ENCODE measurements around the gene ATAD3C.
"Not testable (repeated sequence)": the region's sequence is repeated elsewhere in the genome, so short reads cannot be mapped to it uniquely, and the experiment has no call there.

The ATAD3C gene

GRCh38 chr1:1483714-1484113, 34.2 kb downstream of the ATAD3C start:
- peaks cover 24 to 84% of the 10 kb centered on the region in 2 experiments; a peak in 2 of 3 replicates for H3K36me3 ChIP-seq (ENCODE audit: control insufficient read depth in 2 of 2, insufficient read depth in 1 of 2, low read length in 2 of 2)
- H3K4me1 ChIP-seq (ENCODE audit: control insufficient read depth, insufficient read depth, low read length) = no peaks in the 10 kb centered on the region

DNA sequence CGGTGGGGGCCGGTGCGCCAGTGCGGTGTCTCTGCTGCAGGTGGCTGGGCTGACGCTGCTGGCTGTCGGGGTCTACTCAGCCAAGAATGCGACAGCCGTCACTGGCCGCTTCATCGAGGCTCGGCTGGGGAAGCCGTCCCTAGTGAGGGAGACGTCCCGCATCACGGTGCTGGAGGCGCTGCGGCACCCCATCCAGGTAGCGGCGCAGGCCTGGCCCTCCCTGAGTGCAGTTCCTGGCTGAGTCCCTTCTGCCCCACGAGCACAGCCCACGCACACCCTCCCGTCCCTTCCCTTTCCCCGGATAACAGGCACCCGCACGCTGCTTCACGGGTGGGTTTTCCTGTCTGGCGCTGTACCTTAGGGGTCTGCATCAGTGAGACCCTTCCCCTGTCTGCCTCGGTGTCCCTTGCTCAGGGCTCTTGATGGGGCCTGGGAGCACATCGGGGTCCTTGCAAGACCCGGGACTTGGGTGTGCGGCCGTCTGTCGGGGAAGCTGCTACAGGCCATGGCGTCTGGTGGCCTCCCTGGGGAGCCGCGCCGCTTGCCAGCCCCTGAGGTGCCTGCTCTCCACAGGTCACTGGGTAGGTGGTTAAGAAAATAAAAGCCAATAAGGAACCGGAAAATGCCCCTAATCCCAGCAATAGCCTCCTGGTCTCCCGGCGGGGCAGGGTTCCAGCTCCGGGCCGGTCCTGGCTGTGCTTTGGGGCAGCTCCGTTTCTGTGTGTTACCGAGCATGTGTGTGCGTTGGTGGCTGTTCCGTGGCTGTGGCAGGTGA, 35.7 kb downstream of the ATAD3C start:
- H3K36me3 ChIP-seq (ENCODE audit: control insufficient read depth in 2 of 2, insufficient read depth in 1 of 2, low read length in 2 of 2) = peaks cover 18 to 86% of the 10 kb centered on the region in 2 experiments; a peak in 2 of 3 replicates
- H3K4me3 ChIP-seq (ENCODE audit: low read depth, low read length); H3K4me1 ChIP-seq (ENCODE audit: control insufficient read depth, insufficient read depth, low read length); POLR2A ChIA-PET; H3K27ac ChIP-seq (ENCODE audit: extremely low read depth, low read depth, low read length); H3K9me3 ChIP-seq (ENCODE audit: control insufficient read depth, insufficient read depth, low read depth, low read length): not testable (repeated sequence)
- CTCF ChIA-PET = interaction anchor here (0.8 kb wide), 1 partner anchor 19 kb away, joined by 3 read pairs; no protein-coding TSS in a partner anchor

More at GRCh38 chr1:1483714-1484113, 34.2 kb downstream of the ATAD3C start:
- ChIA-PET CTCF (no interaction called here), POLR2A (no interaction called here)
- Histone ChIP-seq H3K27ac (ENCODE audit: extremely low read depth, low read depth, low read length) (no peak overlapping the region), H3K9me3 (ENCODE audit: control insufficient read depth, insufficient read depth, low read depth, low read length) (no peaks in the 10 kb centered on the region), H3K4me3 (ENCODE audit: low read depth, low read length) (no peak overlapping the region)
- TF ChIP-seq ZNF704 (tag by site-specific recombination; IDR thresholded peaks at IDR 0.05) = no peak
- TF ChIP-seq ZNF302 (tag by site-specific recombination; IDR thresholded peaks at IDR 0.05; ENCODE audit: low read depth) = no peak
- TF ChIP-seq ZNF174 (tag by site-specific recombination; IDR thresholded peaks at IDR 0.05) = no peak
- no peak for TF ChIP-seq ZNF610 (tag by site-specific recombination; IDR thresholded peaks at IDR 0.05; ENCODE audit: borderline replicate concordance)
- TF ChIP-seq ZNF221 (tag by site-specific recombination; IDR thresholded peaks at IDR 0.05; ENCODE audit: borderline replicate concordance) = no peak
- TF ChIP-seq SALL2 (tag by site-specific recombination; IDR thresholded peaks at IDR 0.05; ENCODE audit: borderline replicate concordance) = no peak
- no peak for TF ChIP-seq ZNF629 (tag by site-specific recombination; IDR thresholded peaks at IDR 0.05)
- no peak for TF ChIP-seq ZNF280D (tag by site-specific recombination; IDR thresholded peaks at IDR 0.05)
- TF ChIP-seq, protein P1, sequence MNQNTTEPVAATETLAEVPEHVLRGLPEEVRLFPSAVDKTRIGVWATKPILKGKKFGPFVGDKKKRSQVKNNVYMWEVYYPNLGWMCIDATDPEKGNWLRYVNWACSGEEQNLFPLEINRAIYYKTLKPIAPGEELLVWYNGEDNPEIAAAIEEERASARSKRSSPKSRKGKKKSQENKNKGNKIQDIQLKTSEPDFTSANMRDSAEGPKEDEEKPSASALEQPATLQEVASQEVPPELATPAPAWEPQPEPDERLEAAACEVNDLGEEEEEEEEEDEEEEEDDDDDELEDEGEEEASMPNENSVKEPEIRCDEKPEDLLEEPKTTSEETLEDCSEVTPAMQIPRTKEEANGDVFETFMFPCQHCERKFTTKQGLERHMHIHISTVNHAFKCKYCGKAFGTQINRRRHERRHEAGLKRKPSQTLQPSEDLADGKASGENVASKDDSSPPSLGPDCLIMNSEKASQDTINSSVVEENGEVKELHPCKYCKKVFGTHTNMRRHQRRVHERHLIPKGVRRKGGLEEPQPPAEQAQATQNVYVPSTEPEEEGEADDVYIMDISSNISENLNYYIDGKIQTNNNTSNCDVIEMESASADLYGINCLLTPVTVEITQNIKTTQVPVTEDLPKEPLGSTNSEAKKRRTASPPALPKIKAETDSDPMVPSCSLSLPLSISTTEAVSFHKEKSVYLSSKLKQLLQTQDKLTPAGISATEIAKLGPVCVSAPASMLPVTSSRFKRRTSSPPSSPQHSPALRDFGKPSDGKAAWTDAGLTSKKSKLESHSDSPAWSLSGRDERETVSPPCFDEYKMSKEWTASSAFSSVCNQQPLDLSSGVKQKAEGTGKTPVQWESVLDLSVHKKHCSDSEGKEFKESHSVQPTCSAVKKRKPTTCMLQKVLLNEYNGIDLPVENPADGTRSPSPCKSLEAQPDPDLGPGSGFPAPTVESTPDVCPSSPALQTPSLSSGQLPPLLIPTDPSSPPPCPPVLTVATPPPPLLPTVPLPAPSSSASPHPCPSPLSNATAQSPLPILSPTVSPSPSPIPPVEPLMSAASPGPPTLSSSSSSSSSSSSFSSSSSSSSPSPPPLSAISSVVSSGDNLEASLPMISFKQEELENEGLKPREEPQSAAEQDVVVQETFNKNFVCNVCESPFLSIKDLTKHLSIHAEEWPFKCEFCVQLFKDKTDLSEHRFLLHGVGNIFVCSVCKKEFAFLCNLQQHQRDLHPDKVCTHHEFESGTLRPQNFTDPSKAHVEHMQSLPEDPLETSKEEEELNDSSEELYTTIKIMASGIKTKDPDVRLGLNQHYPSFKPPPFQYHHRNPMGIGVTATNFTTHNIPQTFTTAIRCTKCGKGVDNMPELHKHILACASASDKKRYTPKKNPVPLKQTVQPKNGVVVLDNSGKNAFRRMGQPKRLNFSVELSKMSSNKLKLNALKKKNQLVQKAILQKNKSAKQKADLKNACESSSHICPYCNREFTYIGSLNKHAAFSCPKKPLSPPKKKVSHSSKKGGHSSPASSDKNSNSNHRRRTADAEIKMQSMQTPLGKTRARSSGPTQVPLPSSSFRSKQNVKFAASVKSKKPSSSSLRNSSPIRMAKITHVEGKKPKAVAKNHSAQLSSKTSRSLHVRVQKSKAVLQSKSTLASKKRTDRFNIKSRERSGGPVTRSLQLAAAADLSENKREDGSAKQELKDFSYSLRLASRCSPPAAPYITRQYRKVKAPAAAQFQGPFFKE (tag by site-specific recombination; IDR thresholded peaks at IDR 0.05; ENCODE audit: borderline replicate concordance) = no peak
- TF ChIP-seq ZBTB1 (tag by site-specific recombination; IDR thresholded peaks at IDR 0.05) = no peak
- TF ChIP-seq KLF8 (tag by site-specific recombination; IDR thresholded peaks at IDR 0.05) = no peak

- H3K4me3 ChIP-seq (ENCODE audit: low read depth, low read length); H3K4me1 ChIP-seq (ENCODE audit: control insufficient read depth, insufficient read depth, low read length); CTCF ChIA-PET; H3K9me3 ChIP-seq (ENCODE audit: control insufficient read depth, insufficient read depth, low read depth, low read length); H3K27ac ChIP-seq (ENCODE audit: extremely low read depth, low read depth, low read length); POLR2A ChIA-PET: not testable (repeated sequence)
- H3K36me3 ChIP-seq (ENCODE audit: control insufficient read depth in 2 of 2, insufficient read depth in 1 of 2, low read length in 2 of 2) = peaks cover 18 to 86% of the 10 kb centered on the region in 2 experiments; a peak in 2 of 3 replicates
Measured at GRCh38 chr1:1485755-1486317, 36.3 kb downstream of the ATAD3C start.

Measured in HEK293 (cell line).